Measurements from ENCODE around the gene TIPARP.

Gene TIPARP

GRCh38 chr3:156674046-156674910 lies at the start of gene TIPARP:
Gene TIPARP (plus strand): TSS chr3:156674590. CDS start chr3:156677698, 3,108 bp downstream.
- peak within 1 kb of the TSS; percentile 87 for H2AFZ ChIP-seq (ENCODE audit: low read depth, low read length)
- H3K4me1 ChIP-seq (ENCODE audit: insufficient read depth, low read length), result peaks cover 8% of the 10 kb centered on the region
- peaks cover 7% of the 10 kb centered on the region for H3K36me3 ChIP-seq (ENCODE audit: insufficient read depth, low read length)
- H3K4me3 ChIP-seq (ENCODE audit: low read length), result peak within 1 kb of the TSS; percentile 83
- H3K27me3 ChIP-seq (ENCODE audit: insufficient read depth, low read length), result no peaks in the 10 kb centered on the region
- H3K9me3 ChIP-seq (ENCODE audit: low read length), result no peaks in the 10 kb centered on the region

GRCh38 chr3:156626104-156626503 lies 48.3 kb upstream of the TIPARP start:
- Histone ChIP-seq H3K9me3 (ENCODE audit: low read length) (no peaks in the 10 kb centered on the region), H2AFZ (ENCODE audit: low read depth, low read length) (no peak overlapping the region), H3K4me3 (ENCODE audit: low read length) (no peak overlapping the region), H3K36me3 (ENCODE audit: insufficient read depth, low read length) (no peaks in the 10 kb centered on the region), H3K4me1 (ENCODE audit: insufficient read depth, low read length) (no peaks in the 10 kb centered on the region), H3K27me3 (ENCODE audit: insufficient read depth, low read length) (no peaks in the 10 kb centered on the region)

GRCh38 chr3:156627946-156628569 lies 46.3 kb upstream of the TIPARP start:
- Histone ChIP-seq H3K4me3 (ENCODE audit: low read length) (no peak overlapping the region), H3K4me1 (ENCODE audit: insufficient read depth, low read length) (no peaks in the 10 kb centered on the region), H2AFZ (ENCODE audit: low read depth, low read length) (no peak overlapping the region), H3K27me3 (ENCODE audit: insufficient read depth, low read length) (no peaks in the 10 kb centered on the region), H3K36me3 (ENCODE audit: insufficient read depth, low read length) (no peaks in the 10 kb centered on the region), H3K9me3 (ENCODE audit: low read length) (no peaks in the 10 kb centered on the region)

- H2AFZ ChIP-seq (ENCODE audit: low read depth, low read length), result no peak overlapping the region
- H3K4me3 ChIP-seq (ENCODE audit: low read length), result no peak overlapping the region
Observed at GRCh38 chr3:156628836-156629618, 45.4 kb upstream of the TIPARP start.

GRCh38 chr3:156630081-156630772 lies 44.2 kb upstream of the TIPARP start:
- no peaks in the 10 kb centered on the region for H3K4me1 ChIP-seq (ENCODE audit: insufficient read depth, low read length)
- no peaks in the 10 kb centered on the region for H3K27me3 ChIP-seq (ENCODE audit: insufficient read depth, low read length)
- H3K36me3 ChIP-seq (ENCODE audit: insufficient read depth, low read length), result no peaks in the 10 kb centered on the region
- no peak overlapping the region for H3K4me3 ChIP-seq (ENCODE audit: low read length)
- no peak overlapping the region for H2AFZ ChIP-seq (ENCODE audit: low read depth, low read length)
- no peaks in the 10 kb centered on the region for H3K9me3 ChIP-seq (ENCODE audit: low read length)

More at GRCh38 chr3:156628836-156629618, 45.4 kb upstream of the TIPARP start:
- Histone ChIP-seq H3K36me3 (ENCODE audit: insufficient read depth, low read length) (no peaks in the 10 kb centered on the region), H3K27me3 (ENCODE audit: insufficient read depth, low read length) (no peaks in the 10 kb centered on the region), H3K9me3 (ENCODE audit: low read length) (no peaks in the 10 kb centered on the region), H3K4me1 (ENCODE audit: insufficient read depth, low read length) (no peaks in the 10 kb centered on the region)

- no peaks in the 10 kb centered on the region for H3K4me1 ChIP-seq (ENCODE audit: insufficient read depth, low read length)
- H2AFZ ChIP-seq (ENCODE audit: low read depth, low read length), result no peak overlapping the region
- H3K9me3 ChIP-seq (ENCODE audit: low read length), result no peaks in the 10 kb centered on the region
- H3K27me3 ChIP-seq (ENCODE audit: insufficient read depth, low read length), result no peaks in the 10 kb centered on the region
- H3K4me3 ChIP-seq (ENCODE audit: low read length), result no peak overlapping the region
- H3K36me3 ChIP-seq (ENCODE audit: insufficient read depth, low read length), result no peaks in the 10 kb centered on the region
Observed at GRCh38 chr3:156630773-156631093, 43.7 kb upstream of the TIPARP start.

- Histone ChIP-seq H3K4me3 (ENCODE audit: low read length) (no peak overlapping the region), H3K27me3 (ENCODE audit: insufficient read depth, low read length) (no peaks in the 10 kb centered on the region), H3K4me1 (ENCODE audit: insufficient read depth, low read length) (no peaks in the 10 kb centered on the region), H2AFZ (ENCODE audit: low read depth, low read length) (no peak overlapping the region), H3K36me3 (ENCODE audit: insufficient read depth, low read length) (no peaks in the 10 kb centered on the region), H3K9me3 (ENCODE audit: low read length) (no peaks in the 10 kb centered on the region)
Observed at GRCh38 chr3:156631323-156631722, 43.1 kb upstream of the TIPARP start.

GRCh38 chr3:156632601-156633000 lies 41.8 kb upstream of the TIPARP start:
- Histone ChIP-seq H3K36me3 (ENCODE audit: insufficient read depth, low read length) (no peaks in the 10 kb centered on the region), H2AFZ (ENCODE audit: low read depth, low read length) (no peak overlapping the region), H3K4me3 (ENCODE audit: low read length) (no peak overlapping the region), H3K9me3 (ENCODE audit: low read length) (no peaks in the 10 kb centered on the region), H3K27me3 (ENCODE audit: insufficient read depth, low read length) (no peaks in the 10 kb centered on the region), H3K4me1 (ENCODE audit: insufficient read depth, low read length) (no peaks in the 10 kb centered on the region)

- no peaks in the 10 kb centered on the region for H3K36me3 ChIP-seq (ENCODE audit: insufficient read depth, low read length)
- peaks cover 3% of the 10 kb centered on the region for H3K27me3 ChIP-seq (ENCODE audit: insufficient read depth, low read length)
- no peak overlapping the region for H2AFZ ChIP-seq (ENCODE audit: low read depth, low read length)
- no peak overlapping the region for H3K4me3 ChIP-seq (ENCODE audit: low read length)
- H3K4me1 ChIP-seq (ENCODE audit: insufficient read depth, low read length), result no peaks in the 10 kb centered on the region
- no peaks in the 10 kb centered on the region for H3K9me3 ChIP-seq (ENCODE audit: low read length)
Observed at GRCh38 chr3:156633335-156633734, 41.1 kb upstream of the TIPARP start.

- Histone ChIP-seq H3K4me3 (ENCODE audit: low read length) (no peak overlapping the region), H3K9me3 (ENCODE audit: low read length) (no peaks in the 10 kb centered on the region), H2AFZ (ENCODE audit: low read depth, low read length) (no peak overlapping the region), H3K4me1 (ENCODE audit: insufficient read depth, low read length) (no peaks in the 10 kb centered on the region), H3K27me3 (ENCODE audit: insufficient read depth, low read length) (peaks cover 6% of the 10 kb centered on the region), H3K36me3 (ENCODE audit: insufficient read depth, low read length) (no peaks in the 10 kb centered on the region)
Observed at GRCh38 chr3:156635034-156635433, 39.4 kb upstream of the TIPARP start.

- H3K9me3 ChIP-seq (ENCODE audit: low read length), result no peaks in the 10 kb centered on the region
Observed at GRCh38 chr3:156635973-156636372, 38.4 kb upstream of the TIPARP start.

GRCh38 chr3:156637480-156638022 lies 36.8 kb upstream of the TIPARP start:
- no peak overlapping the region for H2AFZ ChIP-seq (ENCODE audit: low read depth, low read length)
- no peaks in the 10 kb centered on the region for H3K36me3 ChIP-seq (ENCODE audit: insufficient read depth, low read length)
- peaks cover under 1% of the 10 kb centered on the region for H3K4me1 ChIP-seq (ENCODE audit: insufficient read depth, low read length)

More at GRCh38 chr3:156635973-156636372, 38.4 kb upstream of the TIPARP start:
- no peaks in the 10 kb centered on the region for H3K36me3 ChIP-seq (ENCODE audit: insufficient read depth, low read length)
- no peaks in the 10 kb centered on the region for H3K4me1 ChIP-seq (ENCODE audit: insufficient read depth, low read length)
- H2AFZ ChIP-seq (ENCODE audit: low read depth, low read length), result no peak overlapping the region
- no peak overlapping the region for H3K4me3 ChIP-seq (ENCODE audit: low read length)
- peaks cover 6% of the 10 kb centered on the region for H3K27me3 ChIP-seq (ENCODE audit: insufficient read depth, low read length)

More at GRCh38 chr3:156637480-156638022, 36.8 kb upstream of the TIPARP start:
- Histone ChIP-seq H3K9me3 (ENCODE audit: low read length) (no peaks in the 10 kb centered on the region), H3K4me3 (ENCODE audit: low read length) (no peak overlapping the region), H3K27me3 (ENCODE audit: insufficient read depth, low read length) (peaks cover 6% of the 10 kb centered on the region)
